Brain pericyte (primary cell): ENCODE data around the gene CFAP53.

Source experiments
- DNase-seq: peaks from one replicate; pipeline ENCODE4 v3.0.0-alpha.2; 2012; ENCODE audit warnings: low read depth, low spot score

CFAP53 gene

DNA sequence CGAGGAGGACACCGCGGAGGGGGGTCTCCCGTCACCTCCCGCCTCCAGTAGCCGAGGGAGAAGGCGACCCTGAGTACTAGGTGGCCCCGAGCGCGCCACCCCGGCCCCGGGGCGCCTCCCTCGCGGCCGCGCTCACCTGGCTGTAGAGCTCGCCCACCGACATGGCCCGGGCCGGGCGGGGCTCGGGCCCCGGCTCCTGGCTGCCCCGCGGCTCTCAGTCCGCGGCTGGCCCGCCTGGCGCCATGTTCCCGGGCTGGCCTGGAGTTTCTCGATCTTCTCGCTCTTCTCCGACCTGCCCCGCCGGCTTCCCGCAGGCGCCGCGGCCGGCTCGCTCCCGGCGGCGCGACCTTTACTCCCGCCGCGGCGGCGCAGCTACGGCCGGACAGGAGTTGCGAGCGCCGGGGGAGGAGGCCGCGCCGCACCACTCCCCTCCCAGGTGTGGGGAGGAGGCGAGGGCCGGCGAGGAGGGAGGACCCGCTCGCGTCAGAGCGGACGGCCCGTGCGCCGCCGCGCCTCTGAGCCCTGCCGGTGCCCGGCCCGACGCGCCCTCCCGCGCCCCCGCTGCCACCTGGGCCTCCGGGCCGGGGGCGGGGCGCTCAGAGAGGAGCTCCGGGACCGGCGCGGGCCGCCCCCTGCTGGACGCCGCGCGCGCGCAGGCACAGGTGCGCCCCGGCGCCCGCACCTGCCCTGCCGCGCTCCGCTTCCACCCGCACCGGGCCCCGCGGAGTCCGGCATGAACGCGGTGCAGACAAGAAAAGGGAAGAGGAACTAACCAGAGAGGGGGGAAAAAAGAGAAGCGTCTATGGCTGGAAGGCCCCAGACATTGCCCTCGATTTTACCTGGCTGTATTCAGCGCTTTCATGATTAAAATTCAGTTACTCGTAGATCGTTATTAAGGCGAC lies 71.4 kb downstream of the CFAP53 start, which contains the start of gene MYO5B:
Gene MYO5B (minus strand): TSS at position 517 of the 902 bp plus-strand sequence. CDS start 354 bp downstream, at position 163.
- no peak for DNase-seq

- DNase-seq = no peak
Observed at GRCh38 chr18:50193796-50194630, 72.3 kb downstream of the CFAP53 start.

- no peak for DNase-seq
Observed at GRCh38 chr18:50192995-50193795, 73.1 kb downstream of the CFAP53 start.

- DNase-seq = no peak
Observed at GRCh38 chr18:50190926-50191325, 75.4 kb downstream of the CFAP53 start.

GRCh38 chr18:50190236-50190635 lies 76.1 kb downstream of the CFAP53 start:
- DNase-seq = no peak

DNA sequence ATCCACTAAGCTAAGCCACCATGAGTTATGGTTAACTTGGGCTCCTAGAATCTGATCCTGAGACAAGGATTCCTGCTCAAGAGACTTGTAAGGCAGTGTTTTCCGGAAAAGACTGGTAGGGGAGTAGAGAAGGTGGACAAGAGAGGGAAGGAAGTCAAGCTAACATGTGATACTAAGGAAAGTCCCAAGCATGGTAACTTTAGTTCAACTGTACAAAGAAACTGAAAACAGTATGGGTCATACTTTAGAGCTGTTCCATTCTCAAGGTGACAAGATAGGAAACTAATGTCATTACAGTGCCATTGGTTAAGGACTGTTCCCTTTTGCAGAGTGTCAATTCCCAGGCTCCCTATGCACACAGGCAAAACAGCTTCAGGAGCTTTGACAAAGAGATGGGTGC lies 77.1 kb downstream of the CFAP53 start:
- DNase-seq = no peak

- no peak for DNase-seq
Observed at GRCh38 chr18:50188652-50189051, 77.6 kb downstream of the CFAP53 start.

DNA sequence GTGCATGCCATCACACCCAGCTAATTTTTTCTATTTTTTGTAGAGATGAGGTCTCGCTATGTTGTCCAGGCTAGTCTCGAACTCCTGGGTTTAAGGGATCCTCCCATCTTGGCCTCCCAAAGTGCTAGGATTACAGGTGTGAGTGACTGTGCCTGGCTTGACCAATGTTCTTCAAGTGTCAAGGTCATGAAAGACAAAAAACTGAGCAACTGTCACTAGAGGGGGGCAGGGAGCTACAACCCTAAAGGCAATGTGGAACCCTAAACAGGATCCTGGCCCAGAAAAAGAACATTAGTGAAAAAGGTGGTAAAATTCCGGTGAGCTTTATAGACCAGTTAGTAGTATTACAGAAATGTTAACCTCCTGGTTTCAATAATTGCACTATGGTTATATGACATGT lies 78.6 kb downstream of the CFAP53 start:
- DNase-seq = no peak

DNA sequence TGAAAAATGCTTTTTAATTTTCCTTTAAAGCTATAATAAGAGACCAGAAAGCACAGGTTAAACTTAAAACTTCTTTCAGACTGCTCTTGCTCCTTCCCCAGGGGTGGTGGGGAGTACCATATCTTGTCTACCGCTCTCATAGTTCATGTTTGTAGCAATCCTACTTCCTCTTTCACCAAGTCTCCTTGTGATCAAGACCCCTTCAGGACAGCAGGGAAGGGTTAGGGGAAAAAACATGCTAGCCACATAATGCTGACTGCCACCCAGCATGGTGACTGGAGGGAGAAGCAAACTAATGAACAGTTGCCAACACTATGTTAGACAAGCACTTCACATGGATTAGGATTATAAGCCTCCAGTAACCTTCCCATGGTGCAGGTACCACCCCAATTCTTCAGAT lies 79.9 kb downstream of the CFAP53 start:
- DNase-seq = no peak

DNA sequence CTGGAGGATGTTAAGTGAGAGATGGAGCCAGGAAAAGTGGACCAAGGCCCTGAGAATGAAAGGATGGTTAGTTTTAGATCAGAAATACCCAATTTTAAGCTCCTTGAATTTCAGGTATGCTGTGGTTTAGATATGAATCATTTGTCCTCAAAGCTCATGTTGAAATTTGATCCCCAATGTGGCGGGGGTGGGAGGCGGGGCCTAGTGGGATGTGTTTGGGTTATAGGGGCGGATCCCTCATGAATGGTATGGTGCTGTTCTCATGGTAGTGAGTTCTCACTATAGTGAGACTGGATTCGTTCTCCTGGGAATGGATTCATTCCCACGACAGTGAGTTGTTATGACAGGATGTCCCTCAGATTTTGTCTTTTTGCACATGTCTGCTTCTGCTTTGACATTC lies 82.7 kb downstream of the CFAP53 start:
- no peak for DNase-seq

DNA sequence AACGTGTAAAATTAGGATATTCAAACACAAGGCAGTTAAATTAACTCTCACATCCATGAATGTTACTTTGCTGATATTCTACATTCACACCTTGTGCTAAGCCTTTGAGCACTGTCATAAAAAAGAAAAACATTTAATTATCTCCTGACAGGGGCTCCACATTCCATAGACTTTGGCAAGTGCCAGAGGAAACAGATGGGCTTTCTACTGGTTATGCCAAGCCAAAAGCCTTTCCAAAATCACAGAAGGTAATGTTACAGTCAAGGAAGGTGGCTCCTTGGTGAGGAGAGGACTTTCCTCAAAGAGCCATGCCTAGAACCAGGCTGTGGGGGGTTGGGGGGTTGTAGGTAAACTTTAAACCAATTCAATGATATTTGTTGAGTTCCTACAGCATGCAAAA lies 83.8 kb downstream of the CFAP53 start:
- DNase-seq = no peak

DNA sequence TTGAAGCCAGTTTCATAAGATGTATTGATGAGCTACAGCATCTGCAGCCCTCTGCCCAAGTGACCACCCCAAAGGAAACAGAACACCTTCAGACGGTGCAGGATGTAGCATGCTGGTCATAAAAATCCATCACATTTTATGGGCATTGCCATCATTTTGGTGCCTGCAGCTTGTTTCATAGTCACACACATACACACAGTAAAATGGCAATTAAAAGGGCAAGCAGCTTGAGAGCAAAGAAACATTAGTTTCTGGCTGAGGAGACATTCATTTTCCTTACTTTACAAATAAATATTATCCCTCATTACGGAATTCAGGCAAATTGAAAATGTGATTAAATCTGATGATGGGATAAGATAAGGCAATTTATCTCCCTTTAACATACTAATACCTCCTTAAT lies 84.7 kb downstream of the CFAP53 start:
- no peak for DNase-seq

DNA sequence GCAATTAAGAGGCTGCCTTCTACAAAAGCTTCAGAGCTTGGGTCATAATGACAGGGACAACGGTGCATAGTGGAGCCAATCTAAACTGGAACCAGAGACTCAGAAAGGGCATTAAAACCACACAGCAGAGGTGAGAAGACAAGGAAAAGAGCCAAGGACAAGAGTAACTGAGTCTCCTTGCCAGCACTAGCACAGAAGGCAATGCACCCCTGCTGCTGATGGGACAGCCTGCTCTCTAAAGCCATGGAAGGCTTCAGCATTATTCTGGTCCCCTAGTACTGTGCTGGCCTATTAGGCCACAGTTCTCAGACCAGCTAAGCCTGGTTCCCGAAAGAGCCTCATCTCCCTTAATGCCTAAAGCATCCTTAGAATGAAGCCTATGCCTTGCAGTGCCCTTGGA lies 86.8 kb downstream of the CFAP53 start:
- no peak for DNase-seq

- DNase-seq = no peak
Observed at GRCh38 chr18:50177294-50177992, 88.9 kb downstream of the CFAP53 start.
